Sigmoid colon (tissue), 7 donors: Measurements from ENCODE around the gene ADAMTS12. TPM values are rescaled to one million over a fixed set of nuclear protein-coding genes. Genes with fewer than 3 reads are reported as not detected.

Experiments used
- DNase-seq: peaks from one replicate; pipeline ENCODE4 v3.0.0-alpha.2; 2019
- H3K27ac ChIP-seq, 4 donors: fragments of 200-600 bp; sonication (generic); one replicate each; pipeline ENCODE4 v1.5.1; 2016 to 2019; ENCODE audit warnings: mild to moderate bottlenecking in 1 of 4
- H3K27me3 ChIP-seq, 3 donors: fragments of 200-600 bp; sonication (generic); one replicate each; pipeline ENCODE4 v1.5.1; 2019; ENCODE audit warnings: mild to moderate bottlenecking in 1 of 3
- H3K36me3 ChIP-seq, 4 donors: fragments of 200-600 bp; sonication (generic); one replicate each; pipeline ENCODE4 v1.5.1; 2016 to 2019
- H3K4me1 ChIP-seq, 4 donors: fragments of 200-600 bp; sonication (generic); one replicate each; pipeline ENCODE4 v1.5.1; 2017 to 2019
- H3K4me3 ChIP-seq, 4 donors: fragments of 200-600 bp; sonication (generic); one replicate each; pipeline ENCODE4 v1.5.1; 2017 to 2019; ENCODE audit warnings: mild to moderate bottlenecking in 2 of 4, moderate library complexity in 1 of 4
- H3K9me3 ChIP-seq, 4 donors: fragments of 200-600 bp in 3 of 4; sonication (generic) in 3 of 4; one replicate each; pipeline versions ENCODE4 v1.5.1 to v1.6.1; 2013 to 2019
- EP300 ChIP-seq, 4 donors: sonication (generic); formaldehyde crosslinking; IDR thresholded peaks; one replicate each; pipeline ENCODE4 v1.6.1; 2017; ENCODE audit warnings: antibody characterized with exemption in 4 of 4
- POLR2A ChIP-seq, 2 donors: fragments of 450-650 bp; IDR thresholded peaks; one replicate each; pipeline ENCODE4 v1.6.1; 2016; ENCODE audit warnings: antibody characterized with exemption in 2 of 2, mild to moderate bottlenecking in 2 of 2, moderate library complexity in 2 of 2
- POLR2AphosphoS5 ChIP-seq, 4 donors: sonication (generic); formaldehyde crosslinking; IDR thresholded peaks; one replicate each; pipeline ENCODE4 v1.6.1; 2017; ENCODE audit warnings: antibody characterized with exemption in 4 of 4
- WGBS, 2 donors: extraction: QIAGEN DNeasy Blood & Tissue Kit; methylation state at CpG; one replicate each; pipeline ENCODE4 v1.1.7; 2013; 5-methylcytosine and 5-hydroxymethylcytosine counted together
- intact Hi-C: fragments of 100-400 bp; cut with DNase I; formaldehyde crosslinking; loops from one replicate; pipeline ENCODE4 v1.15.1; 2023
- polyA plus RNA-seq, 3 donors: library from polyadenylated mRNA; stranded (reverse); fragments of 200-250 nt; gene quantifications; one replicate each; pipeline ENCODE4 v1.2.3, GENCODE V29; 2013
- total RNA-seq, 4 donors: library from RNA; depleted of rRNA; stranded (reverse); fragments of >200 nt; gene quantifications; one replicate each; pipeline ENCODE4 v1.1.0, GENCODE V29; 2016
- TF ChIP-seq, protein P1 (sequence below), 4 experiments: fragments of 450-650 bp in 3 of 4; fragments of 200-600 bp in 1 of 4; IDR thresholded peaks; one replicate each; pipeline ENCODE4 v1.5.1; 2016 to 2019; ENCODE audit warnings: antibody characterized with exemption in 4 of 4, mild to moderate bottlenecking in 3 of 4, moderate library complexity in 2 of 4
- donor health status: healthy with polysubstance abuse.
- donor health status: Bipolar disorder and iron deficiency.
- donor health status: healthy.

The ADAMTS12 gene
- total and polyA plus RNA-seq, 7 donors: 0.42 to 5.4 (median 2.7) TPM; not detected in 1

DNA sequence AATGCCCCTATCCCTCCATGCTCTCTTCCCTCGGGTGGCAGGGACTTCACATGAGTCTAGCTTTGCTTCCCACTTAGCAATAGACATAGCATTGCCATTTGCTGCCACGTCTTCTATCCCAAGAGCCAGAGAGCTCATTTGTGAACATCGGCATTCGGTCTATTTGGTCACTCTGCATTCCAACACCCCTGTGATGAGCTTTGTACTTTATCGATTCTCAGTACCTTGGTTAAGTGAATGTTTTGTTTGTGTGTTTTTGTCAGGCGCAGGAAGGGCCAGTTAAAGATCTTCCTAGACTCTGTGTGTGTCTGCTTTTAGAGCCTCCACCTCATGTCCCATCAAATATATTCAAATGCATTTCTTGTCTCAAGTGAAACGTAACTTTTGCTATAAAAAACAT lies 309.4 kb downstream of the ADAMTS12 start:
- Histone ChIP-seq H3K4me1 (no peaks in the 10 kb centered on the region), H3K36me3 (no peaks in the 10 kb centered on the region), H3K9me3 (no peaks in the 10 kb centered on the region), H3K4me3 (no peak overlapping the region), H3K27me3 (no peaks in the 10 kb centered on the region), H3K27ac (no peak overlapping the region)
- intact Hi-C loops: no loop called here
- TF ChIP-seq POLR2A (IDR thresholded peaks at IDR 0.05): no peak
- TF ChIP-seq, protein P1, sequence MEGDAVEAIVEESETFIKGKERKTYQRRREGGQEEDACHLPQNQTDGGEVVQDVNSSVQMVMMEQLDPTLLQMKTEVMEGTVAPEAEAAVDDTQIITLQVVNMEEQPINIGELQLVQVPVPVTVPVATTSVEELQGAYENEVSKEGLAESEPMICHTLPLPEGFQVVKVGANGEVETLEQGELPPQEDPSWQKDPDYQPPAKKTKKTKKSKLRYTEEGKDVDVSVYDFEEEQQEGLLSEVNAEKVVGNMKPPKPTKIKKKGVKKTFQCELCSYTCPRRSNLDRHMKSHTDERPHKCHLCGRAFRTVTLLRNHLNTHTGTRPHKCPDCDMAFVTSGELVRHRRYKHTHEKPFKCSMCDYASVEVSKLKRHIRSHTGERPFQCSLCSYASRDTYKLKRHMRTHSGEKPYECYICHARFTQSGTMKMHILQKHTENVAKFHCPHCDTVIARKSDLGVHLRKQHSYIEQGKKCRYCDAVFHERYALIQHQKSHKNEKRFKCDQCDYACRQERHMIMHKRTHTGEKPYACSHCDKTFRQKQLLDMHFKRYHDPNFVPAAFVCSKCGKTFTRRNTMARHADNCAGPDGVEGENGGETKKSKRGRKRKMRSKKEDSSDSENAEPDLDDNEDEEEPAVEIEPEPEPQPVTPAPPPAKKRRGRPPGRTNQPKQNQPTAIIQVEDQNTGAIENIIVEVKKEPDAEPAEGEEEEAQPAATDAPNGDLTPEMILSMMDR (IDR thresholded peaks at IDR 0.05): no peak
- TF ChIP-seq POLR2AphosphoS5 (IDR thresholded peaks at IDR 0.05): no peak
- no peak for TF ChIP-seq EP300 (IDR thresholded peaks at IDR 0.05)
- WGBS, 2 donors: 71 to 82% methylated on average over 7 of the region's 7 CpGs
- DNase-seq: no peak

- Histone ChIP-seq H3K27me3 (no peaks in the 10 kb centered on the region), H3K4me1 (no peaks in the 10 kb centered on the region), H3K4me3 (no peak overlapping the region), H3K9me3 (no peaks in the 10 kb centered on the region), H3K36me3 (peaks cover 0 to 11% (median 0%) of the 10 kb centered on the region in 4 donors), H3K27ac (no peak overlapping the region)
- no peak for DNase-seq
- 68 to 85% methylated on average over 2 of the region's 2 CpGs for WGBS, 2 donors
- no peak for TF ChIP-seq POLR2AphosphoS5 (IDR thresholded peaks at IDR 0.05)
- no peak for TF ChIP-seq EP300 (IDR thresholded peaks at IDR 0.05)
- no peak for TF ChIP-seq POLR2A (IDR thresholded peaks at IDR 0.05)
- TF ChIP-seq, protein P1 (IDR thresholded peaks at IDR 0.05): no peak
- intact Hi-C loops: no loop called here
These were observed 312.0 kb downstream of the ADAMTS12 start for GRCh38 chr5:33579789-33580188.

DNA sequence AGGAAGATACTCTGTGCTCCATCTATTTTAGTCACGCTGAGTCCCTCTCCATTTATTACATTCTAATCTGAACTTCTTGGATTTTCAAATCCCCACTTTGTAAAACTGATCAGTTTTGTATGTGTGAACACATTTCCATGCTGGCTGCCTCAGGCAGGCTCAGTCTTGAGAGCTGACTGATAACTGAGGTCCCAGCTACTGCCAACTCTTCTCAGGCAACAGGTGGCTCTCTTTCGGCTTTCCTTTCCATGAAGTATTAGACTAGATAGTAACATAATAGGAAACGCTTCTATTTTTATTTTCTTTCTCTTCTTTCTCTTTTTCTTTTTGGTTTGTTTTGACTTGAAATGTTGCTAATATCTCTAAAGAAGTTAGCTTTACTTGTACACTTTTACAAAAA lies 312.6 kb downstream of the ADAMTS12 start:
- Histone ChIP-seq H3K4me1 (no peaks in the 10 kb centered on the region), H3K4me3 (no peak overlapping the region), H3K9me3 (no peaks in the 10 kb centered on the region), H3K27me3 (no peaks in the 10 kb centered on the region), H3K36me3 (peaks cover 0 to 11% (median 0%) of the 10 kb centered on the region in 4 donors), H3K27ac (no peak overlapping the region)
- 75 to 89% methylated on average over 3 of the region's 3 CpGs for WGBS, 2 donors
- intact Hi-C loops: no loop called here
- TF ChIP-seq EP300 (IDR thresholded peaks at IDR 0.05) (no peak), POLR2A (IDR thresholded peaks at IDR 0.05) (no peak), POLR2AphosphoS5 (IDR thresholded peaks at IDR 0.05) (no peak)
- TF ChIP-seq, protein P1 (IDR thresholded peaks at IDR 0.05): no peak
- DNase-seq: no peak

GRCh38 chr5:33576726-33577590 lies 314.8 kb downstream of the ADAMTS12 start:
- Histone ChIP-seq H3K27ac (peak overlapping the region in 1 of 4 donors; percentile 18), H3K36me3 (peaks cover 0 to 11% (median 0%) of the 10 kb centered on the region in 4 donors), H3K27me3 (no peaks in the 10 kb centered on the region), H3K9me3 (no peaks in the 10 kb centered on the region), H3K4me3 (no peak overlapping the region), H3K4me1 (no peaks in the 10 kb centered on the region)
- intact Hi-C loops: no loop called here
- WGBS, 2 donors: 86 to 87% methylated on average over 10 of the region's 10 CpGs
- TF ChIP-seq POLR2AphosphoS5 (IDR thresholded peaks at IDR 0.05) (no peak), EP300 (IDR thresholded peaks at IDR 0.05) (no peak), POLR2A (IDR thresholded peaks at IDR 0.05) (no peak)
- TF ChIP-seq, protein P1 (IDR thresholded peaks at IDR 0.05): no peak
- DNase-seq: no peak
